ENCODE data around the gene MCEMP1.

- TF ChIP-seq POLR2A (IDR thresholded peaks at IDR 0.05) (no peak), CTCF (IDR thresholded peaks at IDR 0.05) (no peak)
Observed at GRCh38 chr19:7627166-7627565, 49.7 kb upstream of the MCEMP1 start.

Measured in breast epithelium (tissue), 3 donors.